ENCODE data around the gene RRP1. TPM values are rescaled to one million over a fixed set of nuclear protein-coding genes. Genes with fewer than 3 reads are reported as not detected.
"Not testable (repeated sequence)": the region's sequence is repeated elsewhere in the genome, so short reads cannot be mapped to it uniquely, and the experiment has no call there.

Gene RRP1
- total RNA-seq, 1 donor from 2014 or later, result 31.9 TPM

GRCh38 chr21:43835050-43835449, 45.7 kb downstream of the RRP1 start:
- Histone ChIP-seq H3K36me3 (ENCODE audit: control insufficient read depth, insufficient read depth, low read length) (no peaks in the 10 kb centered on the region), H3K27me3 (ENCODE audit: control insufficient read depth, insufficient read depth, low read length) (peaks cover 5% of the 10 kb centered on the region), H3K4me3 (ENCODE audit: low read depth, low read length) (no peak overlapping the region)
- no peak for DNase-seq (ENCODE audit: low read depth)
- TF ChIP-seq CTCF (IDR thresholded peaks at IDR 0.05; ENCODE audit: insufficient read depth, low read length, poor library complexity, severe bottlenecking), result no peak

- TF ChIP-seq CTCF (IDR thresholded peaks at IDR 0.05; ENCODE audit: insufficient read depth, low read length, poor library complexity, severe bottlenecking), result no peak
- no peak overlapping the region for H3K4me3 ChIP-seq (ENCODE audit: low read depth, low read length)
- DNase-seq (ENCODE audit: low read depth), result no peak
- H3K27me3 ChIP-seq (ENCODE audit: control insufficient read depth, insufficient read depth, low read length), result peaks cover 5% of the 10 kb centered on the region
- H3K36me3 ChIP-seq (ENCODE audit: control insufficient read depth, insufficient read depth, low read length), result no peaks in the 10 kb centered on the region
Observed at GRCh38 chr21:43835861-43836260, 46.5 kb downstream of the RRP1 start.

- TF ChIP-seq CTCF (IDR thresholded peaks at IDR 0.05; ENCODE audit: insufficient read depth, low read length, poor library complexity, severe bottlenecking), result no peak
- no peak for DNase-seq (ENCODE audit: low read depth)
- Histone ChIP-seq H3K27me3 (ENCODE audit: control insufficient read depth, insufficient read depth, low read length) (peaks cover 2% of the 10 kb centered on the region), H3K4me3 (ENCODE audit: low read depth, low read length) (no peak overlapping the region), H3K36me3 (ENCODE audit: control insufficient read depth, insufficient read depth, low read length) (no peaks in the 10 kb centered on the region)
Observed at GRCh38 chr21:43836616-43837015, 47.2 kb downstream of the RRP1 start.

GRCh38 chr21:43840259-43840658, 50.9 kb downstream of the RRP1 start:
- Histone ChIP-seq H3K36me3 (ENCODE audit: control insufficient read depth, insufficient read depth, low read length) (no peaks in the 10 kb centered on the region), H3K27me3 (ENCODE audit: control insufficient read depth, insufficient read depth, low read length) (peaks cover 2% of the 10 kb centered on the region), H3K4me3 (ENCODE audit: low read depth, low read length) (no peak overlapping the region)
- no peak for DNase-seq (ENCODE audit: low read depth)
- TF ChIP-seq CTCF (IDR thresholded peaks at IDR 0.05; ENCODE audit: insufficient read depth, low read length, poor library complexity, severe bottlenecking), result no peak

GRCh38 chr21:43842742-43843141, 53.4 kb downstream of the RRP1 start:
- TF ChIP-seq CTCF (IDR thresholded peaks at IDR 0.05; ENCODE audit: insufficient read depth, low read length, poor library complexity, severe bottlenecking), result no peak
- no peak for DNase-seq (ENCODE audit: low read depth)
- Histone ChIP-seq H3K27me3 (ENCODE audit: control insufficient read depth, insufficient read depth, low read length) (no peaks in the 10 kb centered on the region), H3K36me3 (ENCODE audit: control insufficient read depth, insufficient read depth, low read length) (no peaks in the 10 kb centered on the region), H3K4me3 (ENCODE audit: low read depth, low read length) (no peak overlapping the region)

- H3K36me3 ChIP-seq (ENCODE audit: control insufficient read depth, insufficient read depth, low read length); H3K4me3 ChIP-seq (ENCODE audit: low read depth, low read length); DNase-seq (ENCODE audit: low read depth); H3K27me3 ChIP-seq (ENCODE audit: control insufficient read depth, insufficient read depth, low read length): not testable (repeated sequence)
Observed at GRCh38 chr21:43844906-43845305, 55.5 kb downstream of the RRP1 start.
